H1 (cell line): ENCODE results near the gene NT5C. TPM values are rescaled to one million over a fixed set of nuclear protein-coding genes. Genes with fewer than 3 reads are reported as not detected.

Experiments used
- CTCF ChIA-PET: fragments of 300-600 bp; sonication (Branson Sonifier 250); formaldehyde crosslinking; loops from one replicate; lab custom pipeline; 2021; ENCODE audit not compliant: partially characterized antibody; lab: Charles Lee
- POLR2A ChIA-PET: fragments of 300-600 bp; sonication (Branson Sonifier 250); formaldehyde crosslinking; loops from one replicate; lab custom pipeline; 2021; ENCODE audit warnings: inconsistent platforms; ENCODE audit not compliant: partially characterized antibody; lab: Charles Lee
- DNase-seq, 2 experiments: peaks; one replicate each; pipeline versions ENCODE4 v3.0.0 to v3.0.0-alpha.2; 2010 to 2022; ENCODE audit warnings: low spot score in 2 of 2, low read depth in 1 of 2, mixed read lengths in 1 of 2
- FAIRE-seq: peaks from 2 replicates; lab custom pipeline; 2011; peaks lifted over from hg19 to GRCh38; lab: Jason Lieb, UNC
- H2AFZ ChIP-seq: 2 replicates; pipeline ENCODE4 v1.8.1; 2012; ENCODE audit warnings: low read length, inconsistent platforms
- H2AK5ac ChIP-seq: 2 replicates; pipeline ENCODE4 v1.6.1; 2013; ENCODE audit warnings: low read depth, low read length
- H2BK120ac ChIP-seq: replicated peaks from 2 replicates; pipeline ENCODE3; 2013; ENCODE audit warnings: low read depth, low read length, inconsistent platforms
- H2BK12ac ChIP-seq: 2 replicates; pipeline ENCODE4 v1.6.1; 2013; ENCODE audit warnings: low read depth, low read length
- H2BK15ac ChIP-seq: 2 replicates; pipeline ENCODE4 v1.6.1; 2013; ENCODE audit warnings: low read length
- H2BK20ac ChIP-seq: 2 replicates; pipeline ENCODE4 v1.6.1; 2013; ENCODE audit warnings: low read length
- H2BK5ac ChIP-seq: 2 replicates; pipeline ENCODE4 v1.6.1; 2013; ENCODE audit warnings: low read depth, low read length
- H3K14ac ChIP-seq: 2 replicates; pipeline ENCODE4 v1.6.1; 2013; ENCODE audit warnings: inconsistent platforms; ENCODE audit not compliant: insufficient read length
- H3K18ac ChIP-seq: 2 replicates; pipeline ENCODE4 v1.6.1; 2013; ENCODE audit warnings: low read length; ENCODE audit errors: extremely low read depth
- H3K23ac ChIP-seq: 2 replicates; pipeline ENCODE4 v1.6.1; 2013; ENCODE audit warnings: inconsistent platforms; ENCODE audit not compliant: insufficient read length
- H3K23me2 ChIP-seq: 2 replicates; pipeline ENCODE4 v1.6.1; 2013; ENCODE audit warnings: low read depth, low read length
- H3K27ac ChIP-seq: 2 replicates; pipeline ENCODE4 v1.6.1; 2011; ENCODE audit warnings: low read depth, low read length, inconsistent platforms
- H3K27me3 ChIP-seq, 4 experiments: replicated peaks in 1 of 4; 1 replicate in 1 of 4; 2 replicates in 3 of 4; pipeline versions ENCODE4 v1.6.1 to v1.8.1; 2011 to 2013; ENCODE audit warnings: low read length in 3 of 4, mild to moderate bottlenecking in 3 of 4, inconsistent platforms in 2 of 4, mixed read lengths in 2 of 4, moderate library complexity in 1 of 4; ENCODE audit not compliant: control insufficient read depth in 3 of 4, insufficient read depth in 3 of 4; ENCODE audit errors: extremely low read depth in 1 of 4
- H3K36me3 ChIP-seq, 4 experiments: 2 replicates each; pipeline versions ENCODE4 v1.6.1 to v1.8.1; 2011 to 2013; ENCODE audit warnings: mild to moderate bottlenecking in 4 of 4, low read length in 3 of 4, moderate library complexity in 2 of 4, control low read depth in 1 of 4, inconsistent platforms in 1 of 4; ENCODE audit not compliant: insufficient read depth in 4 of 4, control insufficient read depth in 2 of 4
- H3K4ac ChIP-seq: replicated peaks from 2 replicates; pipeline ENCODE3; 2013; ENCODE audit warnings: low read length, low read depth, mixed read lengths, inconsistent platforms; ENCODE audit not compliant: insufficient read length
- H3K4me1 ChIP-seq, 4 experiments: replicated peaks in 1 of 4; 1 replicate in 1 of 4; 2 replicates in 3 of 4; pipeline versions ENCODE4 v1.6.1 to v1.8.1; 2011 to 2013; ENCODE audit warnings: low read length in 3 of 4, inconsistent platforms in 2 of 4, mixed read lengths in 1 of 4; ENCODE audit not compliant: insufficient read depth in 4 of 4, control insufficient read depth in 3 of 4
- H3K4me2 ChIP-seq, 2 experiments: 2 replicates each; pipeline versions ENCODE4 v1.6.1 to v1.8.1; 2011 to 2013; ENCODE audit warnings: low read depth in 2 of 2, low read length in 2 of 2, control low read depth in 1 of 2, inconsistent platforms in 1 of 2, mild to moderate bottlenecking in 1 of 2; ENCODE audit not compliant: insufficient read depth in 1 of 2
- H3K4me3 ChIP-seq, 4 experiments: fragments of 200-600, 300-600 bp in 1 of 4; sonication (generic), shearing (Covaris generic), sonication (Bioruptor Twin) in 1 of 4; 2 replicates each; pipeline versions ENCODE4 v1.5.1 to v1.8.1; 2011 to 2016; ENCODE audit warnings: low read length in 4 of 4, low read depth in 3 of 4, control low read depth in 2 of 4, inconsistent platforms in 2 of 4, mild to moderate bottlenecking in 2 of 4, mixed read lengths in 1 of 4, moderate library complexity in 1 of 4; ENCODE audit not compliant: insufficient read depth in 2 of 4; ENCODE audit errors: extremely low read depth in 1 of 4
- H3K56ac ChIP-seq: replicated peaks from 2 replicates; pipeline ENCODE3; 2013; ENCODE audit warnings: low read depth, mild to moderate bottlenecking, mixed read lengths, low read length, inconsistent platforms; ENCODE audit not compliant: insufficient read length
- H3K79me1 ChIP-seq: 2 replicates; pipeline ENCODE4 v1.6.1; 2013; ENCODE audit warnings: low read depth, low read length, control low read depth
- H3K79me2 ChIP-seq, 2 experiments: 2 replicates each; pipeline versions ENCODE4 v1.6.1 to v1.8.1; 2012 to 2013; ENCODE audit warnings: low read length in 2 of 2, mild to moderate bottlenecking in 2 of 2, inconsistent platforms in 1 of 2; ENCODE audit not compliant: insufficient read depth in 2 of 2, control insufficient read depth in 1 of 2
- H3K9ac ChIP-seq, 4 experiments: replicated peaks in 1 of 4; 1 replicate in 1 of 4; 2 replicates in 3 of 4; pipeline versions ENCODE4 v1.6.1 to v1.8.1; 2011 to 2013; ENCODE audit warnings: low read depth in 3 of 4, low read length in 3 of 4, control low read depth in 2 of 4, mild to moderate bottlenecking in 2 of 4, moderate library complexity in 2 of 4, inconsistent platforms in 1 of 4; ENCODE audit errors: extremely low read depth in 1 of 4
- H3K9me3 ChIP-seq, 2 experiments: 2 replicates each; pipeline versions ENCODE4 v1.6.1 to v1.8.1; 2012 to 2013; ENCODE audit warnings: mild to moderate bottlenecking in 2 of 2, moderate library complexity in 2 of 2, control low read depth in 1 of 2, inconsistent platforms in 1 of 2, low read depth in 1 of 2, low read length in 1 of 2, mixed read lengths in 1 of 2; ENCODE audit not compliant: insufficient read depth in 2 of 2
- H4K20me1 ChIP-seq, 2 experiments: replicated peaks in 1 of 2; 2 replicates each; pipeline versions ENCODE3 to v1.8.1; 2011 to 2013; ENCODE audit warnings: inconsistent platforms in 2 of 2, low read length in 2 of 2, mild to moderate bottlenecking in 1 of 2; ENCODE audit not compliant: insufficient read depth in 2 of 2, control insufficient read depth in 1 of 2
- H4K5ac ChIP-seq: 2 replicates; pipeline ENCODE4 v1.6.1; 2013; ENCODE audit warnings: low read length, low read depth, mixed read lengths, inconsistent platforms; ENCODE audit not compliant: insufficient read length
- H4K8ac ChIP-seq: 2 replicates; pipeline ENCODE4 v1.8.0; 2013; ENCODE audit warnings: mild to moderate bottlenecking, moderate library complexity, low read length, inconsistent platforms; ENCODE audit not compliant: insufficient read depth; ENCODE audit errors: extremely low read depth
- H4K91ac ChIP-seq: replicated peaks from 2 replicates; pipeline ENCODE3; 2013; ENCODE audit warnings: low read length, mixed read lengths, inconsistent platforms; ENCODE audit not compliant: insufficient read length
- GTF2F1 ChIP-seq: IDR thresholded peaks from 2 replicates; pipeline ENCODE4 v1.6.1; 2012; ENCODE audit warnings: low read depth, low read length, improper control_type of control experiment, borderline replicate concordance
- JUN ChIP-seq: IDR thresholded peaks from 2 replicates; pipeline ENCODE4 v1.6.1; 2011; ENCODE audit warnings: low read depth, mild to moderate bottlenecking, improper control_type of control experiment, low read length
- KDM4A ChIP-seq: IDR thresholded peaks from one replicate; pipeline ENCODE4 v1.7.1; 2012; ENCODE audit warnings: low read depth, mild to moderate bottlenecking, moderate library complexity, low read length, inconsistent platforms; ENCODE audit not compliant: severe bottlenecking
- RAD21 ChIP-seq, 2 experiments: IDR thresholded peaks in 1 of 2; conservative IDR thresholded peaks in 1 of 2; 2 replicates each; pipeline ENCODE4 v1.6.1; 2011; ENCODE audit warnings: low read depth in 2 of 2, low read length in 2 of 2, improper control_type of control experiment in 1 of 2, inconsistent platforms in 1 of 2, mild to moderate bottlenecking in 1 of 2, moderate library complexity in 1 of 2
- RFX5 ChIP-seq: IDR thresholded peaks from 2 replicates; pipeline ENCODE4 v1.6.1; 2011; ENCODE audit warnings: low read depth, low read length, improper control_type of control experiment, borderline replicate concordance
- SP2 ChIP-seq: IDR thresholded peaks from 2 replicates; pipeline ENCODE4 v1.6.1; 2012; ENCODE audit warnings: mild to moderate bottlenecking, low read length, inconsistent platforms
- TBP ChIP-seq: IDR thresholded peaks from 2 replicates; pipeline ENCODE4 v1.6.1; 2011; ENCODE audit warnings: low read depth, low read length, improper control_type of control experiment
- whole genome bisulfite sequencing, 2 experiments: shearing (Covaris generic) in 1 of 2; methylation state at CpG; one replicate each; pipeline versions ENCODE4 v1.1.6 to v1.1.7; 2013 to 2015; ENCODE audit warnings: low lambda C conversion rate in 2 of 2, mixed read lengths in 2 of 2, inconsistent platforms in 1 of 2, low coverage in 1 of 2, missing lambda C conversion rate in 1 of 2; ENCODE audit not compliant: insufficient replicate concordance in 2 of 2, insufficient coverage in 1 of 2, insufficient read length in 1 of 2; ENCODE audit errors: extremely low coverage in 1 of 2, missing lambda C conversion rate in 1 of 2; 5-methylcytosine and 5-hydroxymethylcytosine counted together
- polyA plus RNA-seq, 7 experiments: library from polyadenylated mRNA; depleted of rRNA in 3 of 7; stranded (reverse) in 5 of 7; unstranded in 2 of 7; fragments of >200 nt in 5 of 7; fragments of 200-250 nt in 2 of 7; gene quantifications; 1 replicate in 5 of 7; 2 replicates in 1 of 7; 4 replicates in 1 of 7; pipeline versions ENCODE4 v1.2.1 to v1.2.3, GENCODE V29; 2011 to 2013; ENCODE audit warnings: missing spikeins in 2 of 7, mixed read lengths in 2 of 7
- total RNA-seq: library from RNA; stranded (reverse); fragmentation: NEBNext Ultra II Directional; extraction: Animal tissue kit (Norgen Biotek cat#: 25700); gene quantifications from 2 replicates; pipeline ENCODE4 v1.2.1, GENCODE V29; 2021
- TF ChIP-seq, protein P1 (sequence below): IDR thresholded peaks from 2 replicates; pipeline ENCODE4 v1.6.1; 2012; ENCODE audit warnings: inconsistent platforms
- TF ChIP-seq, protein P2 (sequence below): IDR thresholded peaks from 2 replicates; pipeline ENCODE4 v1.6.1; 2012; ENCODE audit warnings: inconsistent platforms

Gene NT5C
- total and polyA plus RNA-seq, 2 of the 8 experiments (the other 6 are each of a cell fraction or from before 2014, with no cell fraction given) = 52.1 to 66.4 TPM

DNA sequence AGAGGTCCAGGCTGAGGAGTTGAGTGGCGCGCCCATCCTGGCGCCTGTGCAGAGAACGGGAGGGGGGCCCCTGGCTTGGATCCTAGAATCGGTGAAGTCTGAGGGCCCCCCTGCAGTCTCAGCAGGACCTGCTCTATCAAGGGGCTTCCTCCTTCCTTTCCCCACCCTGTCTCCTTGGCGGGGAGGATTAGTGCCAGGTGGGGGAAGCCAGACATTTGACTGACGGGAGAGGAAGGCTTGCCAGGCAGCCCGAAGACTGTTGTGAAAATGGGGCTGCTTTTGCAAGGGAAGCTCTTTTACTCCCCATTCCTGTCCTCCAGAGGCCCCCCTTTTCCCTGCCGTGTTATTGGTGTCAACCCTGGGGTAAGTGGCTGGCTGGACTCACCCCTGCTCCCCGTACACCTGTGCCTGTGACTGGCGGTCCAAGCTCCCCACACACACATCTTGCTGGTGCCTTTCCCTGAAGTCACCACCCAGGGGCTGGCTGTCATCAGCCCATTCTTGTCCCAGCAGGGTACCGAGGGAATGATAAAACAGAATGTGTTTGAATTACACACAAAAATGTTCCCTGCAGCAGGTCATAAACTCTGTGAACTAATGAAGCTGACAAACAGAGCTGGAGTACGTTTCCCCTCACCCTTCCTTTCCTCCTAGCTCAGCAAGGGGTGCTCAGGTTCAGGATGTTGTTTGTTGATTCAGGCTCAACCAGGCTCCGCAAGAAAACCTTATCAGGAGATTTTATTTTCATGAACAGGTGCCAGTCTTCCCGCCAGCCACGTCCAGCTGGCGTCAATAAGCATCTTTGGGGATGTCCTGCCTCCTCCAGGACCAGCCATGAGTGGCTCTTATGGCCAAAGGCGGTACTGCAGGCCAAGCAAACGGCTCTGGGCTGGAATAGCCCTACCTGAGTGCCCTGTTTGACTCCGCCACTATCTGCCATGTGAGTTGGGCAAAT, 26.1 kb downstream of the NT5C start:
- H2BK12ac ChIP-seq = no peak overlapping the region
- peaks cover 0 to 1% of the 10 kb centered on the region in 2 experiments; a peak in 1 of 4 replicates for H3K9me3 ChIP-seq
- H3K14ac ChIP-seq = no peak overlapping the region
- no peak overlapping the region for H2AK5ac ChIP-seq
- DNase-seq (peak in 1 of 2 experiments; percentile 81), FAIRE-seq (peak; percentile 52)
- peaks cover 0 to 2% (median 0%) of the 10 kb centered on the region in 4 experiments; a peak in 2 of 7 replicates for H3K4me1 ChIP-seq
- no peak overlapping the region for H2BK20ac ChIP-seq
- no peak overlapping the region for H3K4me3 ChIP-seq
- no peak overlapping the region for H4K5ac ChIP-seq
- peaks cover 0 to 2% (median under 1%) of the 10 kb centered on the region in 4 experiments; a peak in 4 of 8 replicates for H3K36me3 ChIP-seq
- CTCF ChIA-PET = interaction anchor here (0.6 to 6.2 kb wide), 42 partner anchors 10 to 633 kb away, joined by 3 to 81 read pairs (median 6); partner anchors contain the start of genes MRPL58, NT5C and SLC16A5
- H3K27ac ChIP-seq = no peak overlapping the region; the same call in 1 of the 2 replicates
- H3K23ac ChIP-seq = no peak overlapping the region
- no peak overlapping the region for H2BK120ac ChIP-seq
- no peak overlapping the region for H4K8ac ChIP-seq
- H3K9ac ChIP-seq = no peak overlapping the region
- H3K79me2 ChIP-seq = no peaks in the 10 kb centered on the region
- H3K23me2 ChIP-seq = peaks cover 11% of the 10 kb centered on the region; the same call in 1 of the 2 replicates
- H4K20me1 ChIP-seq = no peaks in the 10 kb centered on the region
- no peak overlapping the region for H3K4me2 ChIP-seq
- H3K79me1 ChIP-seq = no peaks in the 10 kb centered on the region
- H3K56ac ChIP-seq = no peak overlapping the region
- H2BK5ac ChIP-seq = no peak overlapping the region
- WGBS, 2 experiments = 72% methylated on average over 20 of the region's 20 CpGs; no CpG with 5 or more reads in 1 of the 2 experiments
- no peak overlapping the region for H3K4ac ChIP-seq
- H3K27me3 ChIP-seq = no peaks in the 10 kb centered on the region
- POLR2A ChIA-PET = interaction anchor here (0.6 to 8.7 kb wide), 17 partner anchors 8 to 231 kb away, joined by 3 to 32 read pairs (median 4); partner anchors contain the start of genes JPT1, MRPL58 and SLC16A5
- no peak overlapping the region for H3K18ac ChIP-seq
- H2BK15ac ChIP-seq = no peak overlapping the region
- no peak overlapping the region for H2AFZ ChIP-seq
- H4K91ac ChIP-seq = no peak overlapping the region
- TF ChIP-seq TBP (no peak), GTF2F1 (no peak), KDM4A (no peak), SP2 (no peak), RAD21 (IDR thresholded peaks at IDR 0.05 in 1 of 2, conservative IDR thresholded peaks at IDR 0.05 in 1 of 2; ENCODE audit: low read depth in 2 of 2, low read length in 2 of 2) (peak; percentile 58 to 63), RFX5 (no peak), JUN (no peak)
- TF ChIP-seq, protein P1, sequence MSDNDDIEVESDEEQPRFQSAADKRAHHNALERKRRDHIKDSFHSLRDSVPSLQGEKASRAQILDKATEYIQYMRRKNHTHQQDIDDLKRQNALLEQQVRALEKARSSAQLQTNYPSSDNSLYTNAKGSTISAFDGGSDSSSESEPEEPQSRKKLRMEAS = 0 out of 2 replicates have a peak, but pooled peaks have one; percentile 17
- TF ChIP-seq, protein P2, sequence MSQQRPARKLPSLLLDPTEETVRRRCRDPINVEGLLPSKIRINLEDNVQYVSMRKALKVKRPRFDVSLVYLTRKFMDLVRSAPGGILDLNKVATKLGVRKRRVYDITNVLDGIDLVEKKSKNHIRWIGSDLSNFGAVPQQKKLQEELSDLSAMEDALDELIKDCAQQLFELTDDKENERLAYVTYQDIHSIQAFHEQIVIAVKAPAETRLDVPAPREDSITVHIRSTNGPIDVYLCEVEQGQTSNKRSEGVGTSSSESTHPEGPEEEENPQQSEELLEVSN = peak; percentile 50; the same call in 1 of the 2 replicates
